ENCODE data around the gene ADARB1. TPM values are rescaled to one million over a fixed set of nuclear protein-coding genes. Genes with fewer than 3 reads are reported as not detected.

ADARB1 gene
- total and polyA plus RNA-seq, 2 experiments from 2014 or later = 16.0 to 17.3 TPM

GRCh38 chr21:45248893-45249381, 174.6 kb downstream of the ADARB1 start:
- Histone ChIP-seq H3K27ac (no peak overlapping the region), H3K4me3 (no peak overlapping the region), H2AFZ (peak overlapping the region; percentile 25), H3K36me3 (replicated peaks; ENCODE audit: insufficient read depth, low read depth) (no peaks in the 10 kb centered on the region), H3K9me3 (ENCODE audit: low read depth) (no peaks in the 10 kb centered on the region), H3K79me2 (no peaks in the 10 kb centered on the region), H3K9me2 (replicated peaks; ENCODE audit: insufficient read depth) (no peaks in the 10 kb centered on the region), H4K20me1 (ENCODE audit: insufficient read depth, poor library complexity, severe bottlenecking) (no peaks in the 10 kb centered on the region), H3K4me1 (ENCODE audit: insufficient read depth) (no peaks in the 10 kb centered on the region), H3K27me3 (no peaks in the 10 kb centered on the region), H3K4me2 (peak overlapping the region; percentile 69)
- 52% methylated on average over 14 of the region's 14 CpGs for WGBS (ENCODE audit: low lambda C conversion rate, missing lambda C conversion rate)
- TF ChIP-seq EZH2 (IDR thresholded peaks at IDR 0.05; ENCODE audit: borderline replicate concordance) = no peak
- TF ChIP-seq CTCF (IDR thresholded peaks at IDR 0.05; ENCODE audit: poor library complexity) = no peak
- TF ChIP-seq EZH2phosphoT487 (IDR thresholded peaks at IDR 0.05; ENCODE audit: low read depth, severe bottlenecking, unreplicated experiment) = no peak
- DNase-seq (ENCODE audit: low spot score) = no peak

DNA sequence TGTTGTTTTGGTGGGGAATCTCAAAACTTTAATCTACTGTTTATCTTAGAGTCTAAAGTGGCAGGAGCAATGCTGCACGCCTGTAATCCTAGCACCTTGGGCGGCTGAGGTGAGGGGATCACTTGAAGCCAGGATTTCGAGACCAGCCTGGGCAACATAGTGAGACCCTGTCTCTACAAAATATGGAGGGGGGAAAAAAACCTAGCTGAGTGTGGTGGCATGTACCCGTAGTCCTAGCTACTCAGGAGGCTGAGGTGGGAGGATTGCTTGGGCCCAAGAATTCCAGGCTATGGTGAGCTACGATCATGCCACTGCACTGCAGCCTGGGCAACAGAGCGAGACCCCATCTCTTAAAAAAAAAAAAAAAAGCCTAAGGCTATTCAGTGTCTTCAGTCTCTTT, 175.2 kb downstream of the ADARB1 start:
- Histone ChIP-seq H3K36me3 (replicated peaks; ENCODE audit: insufficient read depth, low read depth) (no peaks in the 10 kb centered on the region), H3K27ac (no peak overlapping the region), H3K4me2 (no peak overlapping the region), H3K27me3 (no peaks in the 10 kb centered on the region), H2AFZ (no peak overlapping the region), H3K4me1 (ENCODE audit: insufficient read depth) (no peaks in the 10 kb centered on the region), H3K9me3 (ENCODE audit: low read depth) (no peaks in the 10 kb centered on the region), H3K9me2 (replicated peaks; ENCODE audit: insufficient read depth) (no peaks in the 10 kb centered on the region), H4K20me1 (ENCODE audit: insufficient read depth, poor library complexity, severe bottlenecking) (no peaks in the 10 kb centered on the region), H3K79me2 (no peaks in the 10 kb centered on the region), H3K4me3 (no peak overlapping the region)
- no peak for TF ChIP-seq EZH2phosphoT487 (IDR thresholded peaks at IDR 0.05; ENCODE audit: low read depth, severe bottlenecking, unreplicated experiment)
- no peak for TF ChIP-seq CTCF (IDR thresholded peaks at IDR 0.05; ENCODE audit: poor library complexity)
- no peak for TF ChIP-seq EZH2 (IDR thresholded peaks at IDR 0.05; ENCODE audit: borderline replicate concordance)
- DNase-seq (ENCODE audit: low spot score) = no peak
- WGBS (ENCODE audit: low lambda C conversion rate, missing lambda C conversion rate) = 93% methylated on average over 6 of the region's 6 CpGs

DNA sequence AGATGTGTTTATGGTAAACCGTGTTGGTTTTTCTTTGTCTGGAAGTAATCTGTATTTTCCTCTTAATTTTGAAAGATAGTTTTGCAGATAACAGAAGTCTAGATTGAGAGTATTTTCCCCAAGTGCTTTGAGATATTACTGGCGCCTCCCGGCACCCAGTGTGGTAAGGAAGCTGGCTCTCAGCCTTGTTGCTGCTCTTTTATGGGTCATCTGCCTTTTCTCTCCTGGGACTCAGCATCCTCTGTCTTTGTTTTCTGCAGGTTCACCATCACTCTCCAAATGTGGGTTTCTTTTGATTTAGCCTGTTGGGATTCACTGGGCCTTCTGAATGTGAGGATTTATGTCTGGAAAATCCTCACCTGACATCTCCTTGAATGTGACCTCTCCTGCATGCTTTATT, 175.9 kb downstream of the ADARB1 start:
- no peak for TF ChIP-seq EZH2phosphoT487 (IDR thresholded peaks at IDR 0.05; ENCODE audit: low read depth, severe bottlenecking, unreplicated experiment)
- TF ChIP-seq EZH2 (IDR thresholded peaks at IDR 0.05; ENCODE audit: borderline replicate concordance) = no peak
- TF ChIP-seq CTCF (IDR thresholded peaks at IDR 0.05; ENCODE audit: poor library complexity) = no peak
- Histone ChIP-seq H3K27me3 (no peaks in the 10 kb centered on the region), H3K36me3 (replicated peaks; ENCODE audit: insufficient read depth, low read depth) (no peaks in the 10 kb centered on the region), H3K4me1 (ENCODE audit: insufficient read depth) (no peaks in the 10 kb centered on the region), H4K20me1 (ENCODE audit: insufficient read depth, poor library complexity, severe bottlenecking) (no peaks in the 10 kb centered on the region), H3K4me2 (no peak overlapping the region), H3K4me3 (no peak overlapping the region), H3K27ac (no peak overlapping the region), H2AFZ (no peak overlapping the region), H3K79me2 (no peaks in the 10 kb centered on the region), H3K9me3 (ENCODE audit: low read depth) (no peaks in the 10 kb centered on the region), H3K9me2 (replicated peaks; ENCODE audit: insufficient read depth) (no peaks in the 10 kb centered on the region)
- 100% methylated on average over 3 of the region's 3 CpGs for WGBS (ENCODE audit: low lambda C conversion rate, missing lambda C conversion rate)
- no peak for DNase-seq (ENCODE audit: low spot score)
